C4-2B (cell line): ENCODE data around the gene CRLF1.

Experiments used
- CTCF ChIP-seq: fragments of 450-650 bp; conservative IDR thresholded peaks from 2 replicates; pipeline ENCODE4 v1.5.1; 2017; ENCODE audit warnings: mild to moderate bottlenecking
- ZFX ChIP-seq: fragments of 450-650 bp; IDR thresholded peaks from 2 replicates; pipeline ENCODE4 v1.6.1; 2017

GRCh38 chr19:18599485-18599884 is 7.1 kb downstream of the CRLF1 start:
- TF ChIP-seq CTCF (no peak), ZFX (no peak)
